ENCODE results near the gene ENTPD2. TPM values are rescaled to one million over a fixed set of nuclear protein-coding genes. Genes with fewer than 3 reads are reported as not detected.

Gene ENTPD2
- total and polyA plus RNA-seq, 12 donors: 0.28 to 1.7 (median 0.49) TPM; not detected in 6

DNA sequence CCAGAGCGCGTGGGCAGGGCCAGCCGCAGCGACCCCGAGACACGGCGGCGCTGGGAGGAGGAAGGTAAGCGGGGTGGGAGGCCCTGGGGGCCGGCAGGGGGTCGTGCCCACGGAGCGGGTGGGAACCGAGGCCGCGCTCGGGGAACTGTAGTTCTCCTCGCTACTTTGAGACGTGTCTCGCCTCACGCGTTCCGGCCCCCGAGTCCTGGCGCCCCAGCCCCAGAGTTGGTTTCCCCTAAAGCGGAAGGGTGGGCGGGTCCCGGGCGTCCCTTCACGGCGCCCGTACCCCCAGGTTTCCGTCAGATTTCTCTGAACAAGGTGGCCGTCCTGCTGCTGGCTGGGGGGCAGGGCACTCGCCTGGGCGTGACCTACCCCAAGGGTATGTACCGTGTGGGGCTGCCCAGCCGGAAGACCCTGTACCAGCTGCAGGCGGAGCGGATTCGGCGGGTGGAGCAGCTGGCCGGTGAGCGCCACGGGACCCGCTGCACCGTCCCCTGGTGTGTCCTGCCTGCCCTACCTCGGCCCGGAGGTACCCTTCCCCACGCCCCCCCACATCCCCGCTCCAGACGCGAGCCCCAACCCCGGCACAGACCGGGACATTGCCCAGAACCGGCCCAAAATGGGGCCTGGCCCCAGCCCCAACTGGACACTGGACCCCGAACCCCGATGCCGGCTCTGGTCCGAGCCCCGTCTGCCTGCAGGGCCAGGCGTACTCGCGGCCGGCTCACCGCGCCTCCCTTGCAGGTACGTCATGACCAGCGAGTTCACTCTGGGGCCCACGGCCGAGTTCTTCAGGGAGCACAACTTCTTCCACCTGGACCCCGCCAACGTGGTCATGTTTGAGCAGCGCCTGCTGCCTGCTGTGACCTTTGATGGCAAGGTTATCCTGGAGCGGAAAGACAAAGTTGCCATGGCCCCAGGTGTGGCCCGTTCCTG, 24.2 kb upstream of the ENTPD2 start:
- intact Hi-C loops (cut with DNase I): no loop called here
- H3K27ac ChIP-seq: peak overlapping the region in 2 of 5 donors; percentile 64 to 73
- TF ChIP-seq POLR2A (IDR thresholded peaks at IDR 0.05): no peak
- TF ChIP-seq, protein P1, sequence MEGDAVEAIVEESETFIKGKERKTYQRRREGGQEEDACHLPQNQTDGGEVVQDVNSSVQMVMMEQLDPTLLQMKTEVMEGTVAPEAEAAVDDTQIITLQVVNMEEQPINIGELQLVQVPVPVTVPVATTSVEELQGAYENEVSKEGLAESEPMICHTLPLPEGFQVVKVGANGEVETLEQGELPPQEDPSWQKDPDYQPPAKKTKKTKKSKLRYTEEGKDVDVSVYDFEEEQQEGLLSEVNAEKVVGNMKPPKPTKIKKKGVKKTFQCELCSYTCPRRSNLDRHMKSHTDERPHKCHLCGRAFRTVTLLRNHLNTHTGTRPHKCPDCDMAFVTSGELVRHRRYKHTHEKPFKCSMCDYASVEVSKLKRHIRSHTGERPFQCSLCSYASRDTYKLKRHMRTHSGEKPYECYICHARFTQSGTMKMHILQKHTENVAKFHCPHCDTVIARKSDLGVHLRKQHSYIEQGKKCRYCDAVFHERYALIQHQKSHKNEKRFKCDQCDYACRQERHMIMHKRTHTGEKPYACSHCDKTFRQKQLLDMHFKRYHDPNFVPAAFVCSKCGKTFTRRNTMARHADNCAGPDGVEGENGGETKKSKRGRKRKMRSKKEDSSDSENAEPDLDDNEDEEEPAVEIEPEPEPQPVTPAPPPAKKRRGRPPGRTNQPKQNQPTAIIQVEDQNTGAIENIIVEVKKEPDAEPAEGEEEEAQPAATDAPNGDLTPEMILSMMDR (IDR thresholded peaks at IDR 0.05): no peak

DNA sequence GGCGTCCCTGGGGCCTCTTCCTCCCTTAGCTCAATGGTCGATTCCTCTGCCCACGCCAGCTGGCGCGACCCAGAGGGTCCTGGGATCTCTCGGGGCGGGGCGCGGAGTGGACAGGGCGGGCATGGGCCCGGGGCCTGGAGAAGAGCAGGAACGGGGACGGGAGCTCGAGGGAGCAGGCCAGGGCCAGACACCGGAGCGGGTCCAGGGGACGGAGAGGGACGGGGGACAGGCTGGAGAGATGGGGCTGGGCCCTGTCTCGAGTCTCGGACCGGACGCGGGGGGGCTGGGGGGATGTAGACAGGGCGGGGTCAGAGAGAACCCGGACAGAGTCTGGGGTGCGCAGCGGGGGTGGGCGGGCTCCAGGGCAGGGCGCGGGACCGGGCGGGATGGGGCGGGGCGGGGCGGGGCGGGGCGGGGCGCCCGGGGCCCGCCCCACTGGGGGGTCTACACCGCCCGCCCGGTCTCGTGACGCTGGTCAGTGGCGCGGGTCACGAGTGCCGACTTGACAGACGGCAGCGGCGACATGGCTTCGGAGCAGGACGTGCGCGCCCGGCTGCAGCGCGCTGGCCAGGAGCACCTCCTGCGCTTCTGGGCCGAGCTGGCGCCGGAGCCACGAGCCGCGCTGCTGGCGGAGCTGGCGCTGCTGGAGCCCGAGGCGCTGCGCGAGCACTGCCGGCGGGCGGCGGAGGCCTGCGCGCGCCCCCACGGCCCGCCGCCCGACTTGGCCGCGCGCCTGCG, 23.3 kb upstream of the ENTPD2 start, which contains the start of gene UAP1L1:
Gene UAP1L1 (plus strand): TSS at position 508 of the 738 bp plus-strand sequence. CDS start 16 bp downstream, at position 524.
- Histone ChIP-seq H3K4me1 (replicated peaks in 1 of 2) (peaks cover 6 to 17% of the 10 kb centered on the region in 2 donors), H3K27ac (peak within 1 kb of the TSS in 3 of 5 donors; percentile 43 to 73 (median 64)), H3K36me3 (replicated peaks in 1 of 2) (peaks cover 0 to 28% of the 10 kb centered on the region in 2 donors), H3K9me3 (replicated peaks in 1 of 3) (no peaks in the 10 kb centered on the region), H3K4me3 (peak within 1 kb of the TSS; percentile 25 to 87 (median 42)), H3K27me3 (no peaks in the 10 kb centered on the region)
- DNase-seq: peak; percentile 82 to 91 (median 85)
- TF ChIP-seq, protein P1 (IDR thresholded peaks at IDR 0.05): no peak
- TF ChIP-seq POLR2A (IDR thresholded peaks at IDR 0.05): peak; percentile 50 to 66
- WGBS, 4 donors: 2 to 3% (median 2%) methylated on average over 13 to 81 of the region's 87 CpGs; no CpG with 5 or more reads in 1 of the 4 donors
- intact Hi-C loops (cut with DNase I): no loop called here

More for the DNA sequence above, 24.2 kb upstream of the ENTPD2 start:
- 8 to 25% (median 12%) methylated on average over 5 to 75 of the region's 76 CpGs for WGBS, 4 donors
- Histone ChIP-seq H3K9me3 (replicated peaks in 1 of 3) (no peaks in the 10 kb centered on the region), H3K36me3 (replicated peaks in 1 of 2) (peaks cover 0 to 36% of the 10 kb centered on the region in 2 donors), H3K27me3 (no peaks in the 10 kb centered on the region), H3K4me1 (replicated peaks in 1 of 2) (peaks cover 6 to 20% of the 10 kb centered on the region in 2 donors), H3K4me3 (peak overlapping the region; percentile 25 to 87 (median 42))
- DNase-seq: peak in 2 of 7 donors; percentile 35 to 44

DNA sequence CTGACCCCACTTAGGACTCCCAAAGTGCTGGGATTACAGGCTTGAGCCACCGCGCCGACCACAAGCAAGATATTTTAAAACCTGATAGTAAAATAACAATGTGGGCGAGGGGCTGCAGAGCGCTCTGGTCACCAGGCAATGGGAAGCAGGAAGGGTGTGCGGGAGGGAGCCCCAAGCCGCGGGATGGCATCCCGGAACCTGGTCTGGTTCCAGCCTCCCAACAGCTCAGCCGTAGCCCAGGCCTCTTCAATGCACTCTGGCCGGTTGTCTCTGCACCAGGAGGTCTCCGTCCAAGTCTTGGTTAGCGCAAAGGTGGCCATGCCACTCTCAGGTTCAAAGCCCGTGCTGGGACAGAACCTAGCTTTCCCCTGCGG, 22.8 kb upstream of the ENTPD2 start:
- 61 to 89% (median 68%) methylated on average over 5 to 15 of the region's 15 CpGs for WGBS, 4 donors
- peaks cover 6 to 17% of the 10 kb centered on the region in 2 donors for H3K4me1 ChIP-seq (replicated peaks in 1 of 2)
- DNase-seq: no peak
- peak overlapping the region in 1 of 4 donors; percentile 87 for H3K4me3 ChIP-seq
- no peaks in the 10 kb centered on the region for H3K27me3 ChIP-seq
- peaks cover 0 to 26% of the 10 kb centered on the region in 2 donors for H3K36me3 ChIP-seq (replicated peaks in 1 of 2)
- H3K9me3 ChIP-seq (replicated peaks in 1 of 3): no peaks in the 10 kb centered on the region
- peak overlapping the region in 3 of 5 donors; percentile 43 to 73 (median 64) for H3K27ac ChIP-seq
- intact Hi-C loops (cut with DNase I): no loop called here
- no peak for TF ChIP-seq POLR2A (IDR thresholded peaks at IDR 0.05)
- TF ChIP-seq, protein P1 (IDR thresholded peaks at IDR 0.05): no peak

Measured in adrenal gland (tissue), 12 donors.